Activated naive CD8-positive, alpha-beta T cell treated with anti-CD3 and anti-CD28 coated beads, Interleukin-2, amount 10 ng/mL, durations not matched to agents 7 days and 5 days (primary cell): ENCODE data around the gene SPAG6. TPM values are rescaled to one million over a fixed set of nuclear protein-coding genes. Genes with fewer than 3 reads are reported as not detected.
"Not testable (repeated sequence)": the region's sequence is repeated elsewhere in the genome, so short reads cannot be mapped to it uniquely, and the experiment has no call there.

Experiments
- ATAC-seq: fragments of 150-1000 bp; cut with Tn5 transposase; one replicate; pipeline ENCODE4 v1.10.0; 2021; ENCODE audit warnings: low read depth, moderate library complexity
- POLR2A ChIA-PET: fragments of 350-600 bp; sonication (Branson Sonifier 250); formaldehyde crosslinking; loops from one replicate; lab custom pipeline; 2021; ENCODE audit warnings: antibody characterized with exemption; lab: Charles Lee
- DNase-seq: peaks from one replicate; pipeline ENCODE4 v3.0.0; 2021
- H3K27ac Mint-ChIP-seq: one replicate; pipeline ENCODE4 v1.8.0; 2022; ENCODE audit warnings: mild to moderate bottlenecking, mixed read lengths
- H3K27me3 Mint-ChIP-seq: one replicate; pipeline ENCODE4 v1.8.0; 2022; ENCODE audit warnings: mild to moderate bottlenecking, moderate library complexity, mixed read lengths
- H3K36me3 Mint-ChIP-seq: one replicate; pipeline ENCODE4 v1.8.0; 2021; ENCODE audit warnings: mild to moderate bottlenecking, mixed read lengths
- H3K4me1 Mint-ChIP-seq: one replicate; pipeline ENCODE4 v1.8.0; 2021; ENCODE audit warnings: mixed read lengths
- H3K4me3 Mint-ChIP-seq: one replicate; pipeline ENCODE4 v1.8.0; 2022; ENCODE audit warnings: mild to moderate bottlenecking, moderate library complexity, mixed read lengths
- H3K9me3 Mint-ChIP-seq: one replicate; pipeline ENCODE4 v1.8.0; 2021; ENCODE audit warnings: mixed read lengths
- total RNA-seq, 2 experiments: library from RNA; stranded (reverse); gene quantifications; one replicate each; pipeline ENCODE4 v1.2.3, GENCODE V29; 2021

SPAG6 gene
- total RNA-seq, 2 experiments from 2014 or later: 0.67 to 0.77 TPM

- H3K4me3 Mint-ChIP-seq: peak overlapping the region; percentile 89
- peak overlapping the region; percentile 88 for H3K27ac Mint-ChIP-seq
- H3K9me3 Mint-ChIP-seq: no peaks in the 10 kb centered on the region
- ATAC-seq (peak; percentile 64), DNase-seq (peak; percentile 85)
- POLR2A ChIA-PET: interaction anchor here (0.5 to 2.6 kb wide), 13 partner anchors 9 to 822 kb away, joined by 3 to 19 read pairs (median 5); partner anchors contain the start of genes BMI1, COMMD3 and DNAJC1
- peaks cover 79% of the 10 kb centered on the region for H3K27me3 Mint-ChIP-seq
- H3K36me3 Mint-ChIP-seq: no peaks in the 10 kb centered on the region
- H3K4me1 Mint-ChIP-seq: peaks cover 31% of the 10 kb centered on the region
These were observed 4.7 kb upstream of the SPAG6 start for GRCh38 chr10:22340329-22341189.

GRCh38 chr10:22341190-22341925 is 3.9 kb upstream of the SPAG6 start:
- H3K9me3 Mint-ChIP-seq: no peaks in the 10 kb centered on the region
- peak overlapping the region; percentile 56 for H3K27ac Mint-ChIP-seq
- POLR2A ChIA-PET: interaction anchor here (1.1 to 2.6 kb wide), 8 partner anchors 8 to 823 kb away, joined by 3 to 19 read pairs (median 6); partner anchors contain the start of genes BMI1 and COMMD3
- H3K4me1 Mint-ChIP-seq: peaks cover 31% of the 10 kb centered on the region
- DNase-seq (no peak), ATAC-seq (no peak)
- peaks cover 83% of the 10 kb centered on the region for H3K27me3 Mint-ChIP-seq
- peaks cover under 1% of the 10 kb centered on the region for H3K36me3 Mint-ChIP-seq
- H3K4me3 Mint-ChIP-seq: peak overlapping the region; percentile 71

GRCh38 chr10:22341926-22342196 is 3.4 kb upstream of the SPAG6 start:
- Mint-ChIP-seq H3K9me3 (no peaks in the 10 kb centered on the region), H3K27me3 (peaks cover 83% of the 10 kb centered on the region), H3K4me3 (peak overlapping the region; percentile 44), H3K4me1 (peaks cover 31% of the 10 kb centered on the region), H3K27ac (no peak overlapping the region), H3K36me3 (peaks cover 2% of the 10 kb centered on the region)
- ATAC-seq: no peak
- no peak for DNase-seq
- POLR2A ChIA-PET: interaction anchor here (2.5 to 2.6 kb wide), 2 partner anchors 19 to 95 kb away, joined by 14 to 19 read pairs; partner anchors contain the start of gene BMI1

- DNase-seq (no peak), ATAC-seq (no peak)
- Mint-ChIP-seq H3K4me1 (peaks cover 28% of the 10 kb centered on the region), H3K9me3 (no peaks in the 10 kb centered on the region), H3K27ac (no peak overlapping the region), H3K4me3 (no peak overlapping the region), H3K36me3 (peaks cover 2% of the 10 kb centered on the region), H3K27me3 (peaks cover 82% of the 10 kb centered on the region)
- POLR2A ChIA-PET: no interaction called here
These were observed 2.9 kb upstream of the SPAG6 start for GRCh38 chr10:22342421-22342820.

DNA sequence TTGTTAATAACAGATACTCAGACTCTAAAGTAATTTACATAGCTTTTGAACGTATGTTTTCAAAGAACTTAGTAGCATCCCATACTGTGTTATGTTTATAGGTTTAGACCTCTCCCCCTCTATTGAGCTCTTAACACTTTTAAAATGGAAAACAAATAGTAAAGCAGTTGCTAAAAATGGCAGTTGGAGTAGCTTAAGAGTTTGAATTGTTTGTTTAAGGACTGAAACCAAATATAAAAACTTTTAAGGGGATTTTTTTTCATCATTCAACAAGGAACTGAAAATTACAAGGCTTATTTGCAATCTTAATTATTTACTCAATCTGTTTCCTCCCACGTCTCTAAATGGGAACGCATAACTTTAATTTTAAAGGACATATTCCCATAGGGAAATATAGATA is 1.6 kb upstream of the SPAG6 start:
- H3K27ac Mint-ChIP-seq: no peak overlapping the region
- peaks cover 2% of the 10 kb centered on the region for H3K36me3 Mint-ChIP-seq
- H3K9me3 Mint-ChIP-seq: no peaks in the 10 kb centered on the region
- H3K4me1 Mint-ChIP-seq: peaks cover 21% of the 10 kb centered on the region
- peaks cover 82% of the 10 kb centered on the region for H3K27me3 Mint-ChIP-seq
- no peak overlapping the region for H3K4me3 Mint-ChIP-seq
- POLR2A ChIA-PET: interaction anchor here (0.7 kb wide), 1 partner anchor 303 kb away, joined by 3 read pairs; no protein-coding TSS in a partner anchor
- ATAC-seq: no peak
- DNase-seq: no peak

DNA sequence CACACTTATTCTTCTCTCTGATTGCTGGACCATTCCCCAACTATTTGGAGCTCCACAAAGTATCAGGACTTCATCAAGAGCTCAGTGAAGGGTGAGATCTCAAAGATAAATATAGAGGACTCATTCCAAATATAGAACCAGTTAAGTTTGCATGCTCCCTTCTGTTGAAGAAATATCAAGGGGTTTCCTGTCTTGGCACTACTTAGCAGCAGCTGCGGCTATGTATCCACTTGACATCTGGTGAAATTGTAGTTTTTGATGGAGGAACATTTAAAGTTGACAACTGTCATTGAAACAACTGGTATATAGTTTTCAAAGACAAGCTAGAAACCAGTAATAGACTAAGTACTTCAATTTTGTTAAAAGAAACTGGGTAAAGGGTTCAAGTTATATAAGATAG is 1.0 kb upstream of the SPAG6 start:
- H3K4me1 Mint-ChIP-seq: peaks cover 21% of the 10 kb centered on the region
- DNase-seq (no peak), ATAC-seq (no peak)
- POLR2A ChIA-PET: interaction anchor here (0.7 kb wide), 1 partner anchor 302 kb away, joined by 3 read pairs; no protein-coding TSS in a partner anchor
- peaks cover 82% of the 10 kb centered on the region for H3K27me3 Mint-ChIP-seq
- H3K36me3 Mint-ChIP-seq: peaks cover 2% of the 10 kb centered on the region
- peak overlapping the region; percentile 37 for H3K4me3 Mint-ChIP-seq
- no peaks in the 10 kb centered on the region for H3K9me3 Mint-ChIP-seq
- H3K27ac Mint-ChIP-seq: no peak overlapping the region

DNA sequence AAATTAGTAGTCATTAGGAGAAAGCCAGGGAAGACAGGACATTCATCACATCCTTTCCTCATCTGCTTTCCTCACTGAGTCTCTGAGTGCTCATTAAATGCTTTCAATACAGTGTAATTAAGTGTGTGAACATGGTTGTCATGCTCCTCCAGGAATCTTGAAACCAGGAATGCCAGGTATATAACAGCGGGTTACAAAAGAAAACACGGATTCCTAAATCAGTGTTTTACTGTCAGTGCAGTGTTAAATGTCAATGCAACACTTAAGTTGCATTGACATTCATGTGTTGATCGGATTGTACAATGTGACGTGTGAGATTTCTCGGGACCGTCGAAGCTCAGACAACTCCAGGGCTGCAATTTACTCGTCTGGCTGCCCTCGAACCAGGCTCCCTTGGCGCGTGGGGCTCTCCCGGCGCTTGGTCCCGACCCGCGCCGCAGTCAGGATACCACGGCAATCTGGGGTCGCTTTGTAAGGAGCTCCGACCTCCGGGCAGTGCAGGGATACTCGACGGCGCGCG is 455 bp upstream of the SPAG6 start:
- DNase-seq (no peak), ATAC-seq (no peak)
- peak overlapping the region; percentile 37 for H3K4me3 Mint-ChIP-seq
- peaks cover 20% of the 10 kb centered on the region for H3K4me1 Mint-ChIP-seq
- H3K27ac Mint-ChIP-seq: no peak overlapping the region
- peaks cover 2% of the 10 kb centered on the region for H3K36me3 Mint-ChIP-seq
- peaks cover 83% of the 10 kb centered on the region for H3K27me3 Mint-ChIP-seq
- no peaks in the 10 kb centered on the region for H3K9me3 Mint-ChIP-seq
- POLR2A ChIA-PET: interaction anchor here (0.9 to 1.0 kb wide), 2 partner anchors 29 to 92 kb away, joined by 3 to 5 read pairs; partner anchors contain the start of gene COMMD3

DNA sequence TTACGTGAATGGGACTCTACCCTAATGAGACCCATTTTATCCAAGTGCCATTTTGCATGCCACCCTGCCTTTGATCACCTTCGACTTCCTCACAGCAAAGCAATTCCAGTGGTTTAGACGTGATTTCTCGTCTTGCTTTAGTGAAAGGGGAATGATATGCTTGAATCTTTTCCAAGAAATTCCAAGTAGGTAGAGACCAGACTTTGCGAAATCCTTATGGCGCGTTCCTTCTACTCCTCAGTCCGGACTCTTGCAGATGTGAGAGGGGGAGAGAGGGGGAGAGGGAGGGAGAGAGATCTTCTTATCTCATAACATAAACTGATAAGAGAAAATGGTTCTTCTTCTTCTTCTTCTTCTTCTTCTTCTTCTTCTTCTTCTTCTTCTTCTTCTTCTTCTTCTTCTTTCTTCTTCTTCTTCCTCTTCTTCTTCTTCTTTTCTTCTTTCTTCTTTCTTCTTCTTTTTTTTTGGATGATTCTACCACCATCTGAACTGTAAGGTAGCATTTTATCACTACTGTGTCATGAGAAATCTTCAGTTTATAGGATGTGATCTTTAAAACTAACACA is 883 bp downstream of the SPAG6 start:
- Mint-ChIP-seq H3K4me1 (peaks cover 16% of the 10 kb centered on the region), H3K36me3 (peaks cover 2% of the 10 kb centered on the region), H3K27ac (no peak overlapping the region), H3K4me3 (peak overlapping the region; percentile 37), H3K9me3 (no peaks in the 10 kb centered on the region), H3K27me3 (peaks cover 81% of the 10 kb centered on the region)
- ATAC-seq (no peak), DNase-seq (no peak)
- POLR2A ChIA-PET: interaction anchor here (0.9 kb wide), 1 partner anchor 91 kb away, joined by 5 read pairs; no protein-coding TSS in a partner anchor

- H3K9me3 Mint-ChIP-seq: no peaks in the 10 kb centered on the region
- no peak overlapping the region for H3K27ac Mint-ChIP-seq
- peaks cover 2% of the 10 kb centered on the region for H3K4me1 Mint-ChIP-seq
- peaks cover 2% of the 10 kb centered on the region for H3K36me3 Mint-ChIP-seq
- DNase-seq: no peak
- no peak for ATAC-seq
- H3K27me3 Mint-ChIP-seq: peaks cover 57% of the 10 kb centered on the region
- POLR2A ChIA-PET: interaction anchor here (1.2 kb wide), 1 partner anchor 9 kb away, joined by 3 read pairs; no protein-coding TSS in a partner anchor
- H3K4me3 Mint-ChIP-seq: no peak overlapping the region
These were observed 4.5 kb downstream of the SPAG6 start for GRCh38 chr10:22349755-22350154.

DNA sequence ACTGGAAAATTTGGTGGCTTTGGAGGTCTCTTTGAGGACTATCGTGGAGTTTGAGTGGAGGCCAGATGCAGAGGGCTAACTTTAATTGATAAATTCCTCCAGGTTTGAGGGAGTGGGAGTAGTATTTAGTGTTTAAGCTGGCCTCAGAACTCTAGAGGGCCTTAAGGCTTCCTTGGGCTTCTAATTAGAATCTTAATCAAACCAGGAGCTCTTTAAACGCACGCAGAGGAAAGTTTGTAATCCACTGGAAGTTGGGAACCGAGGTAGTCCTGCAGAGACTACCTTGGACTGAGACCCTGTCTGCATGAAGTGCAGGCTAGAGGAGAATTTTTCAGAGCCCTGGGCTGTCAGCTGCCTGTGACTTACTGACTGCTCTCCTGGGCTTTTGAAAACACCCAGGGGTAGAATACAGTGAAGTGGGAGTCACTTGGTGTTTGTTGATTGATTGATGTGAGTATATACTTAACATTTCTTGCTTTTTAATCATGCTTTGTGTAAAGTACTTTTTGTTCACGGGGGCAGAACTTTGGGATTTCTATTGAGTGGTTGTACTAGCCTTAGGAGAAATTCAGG is 5.9 kb downstream of the SPAG6 start:
- DNase-seq (no peak), ATAC-seq (no peak)
- POLR2A ChIA-PET: no interaction called here
- Mint-ChIP-seq H3K36me3 (peaks cover 2% of the 10 kb centered on the region), H3K4me1 (no peaks in the 10 kb centered on the region), H3K27ac (no peak overlapping the region), H3K4me3 (no peak overlapping the region), H3K9me3 (no peaks in the 10 kb centered on the region), H3K27me3 (peaks cover 47% of the 10 kb centered on the region)

DNA sequence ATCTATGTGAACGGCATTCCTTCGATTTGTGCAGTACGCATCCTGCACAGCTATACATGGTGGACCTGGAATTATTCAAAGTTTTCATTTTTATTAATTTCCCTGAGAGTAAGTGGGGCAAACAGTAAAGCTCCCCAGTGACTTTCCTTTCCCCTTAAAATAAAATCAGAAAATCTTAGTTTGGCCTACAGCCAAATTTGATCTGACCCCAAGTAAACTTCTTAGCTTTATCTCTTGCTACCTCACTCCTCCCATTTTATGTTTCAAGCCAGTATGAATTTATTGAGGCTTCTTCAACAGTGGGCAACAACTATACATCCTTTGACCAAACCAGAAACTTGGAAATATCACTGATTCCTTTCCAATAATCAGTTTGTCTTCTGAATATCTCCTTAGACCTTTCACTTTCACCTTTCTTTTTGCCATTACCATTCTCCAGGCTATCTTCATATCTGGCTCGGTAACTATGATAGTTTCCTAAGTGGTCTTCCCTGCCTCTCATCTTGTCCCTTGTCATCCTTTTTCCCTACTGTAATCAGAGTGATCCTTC is 11.1 kb downstream of the SPAG6 start:
- ATAC-seq: no peak
- no peaks in the 10 kb centered on the region for H3K4me1 Mint-ChIP-seq
- peaks cover 13% of the 10 kb centered on the region for H3K27me3 Mint-ChIP-seq

GRCh38 chr10:22357770-22358169 is 12.5 kb downstream of the SPAG6 start:
- H3K27ac Mint-ChIP-seq, DNase-seq, POLR2A ChIA-PET, H3K4me1 Mint-ChIP-seq, ATAC-seq, H3K9me3 Mint-ChIP-seq, H3K4me3 Mint-ChIP-seq, H3K36me3 Mint-ChIP-seq: not testable (repeated sequence)
- peaks cover 11% of the 10 kb centered on the region for H3K27me3 Mint-ChIP-seq

More for the DNA sequence above, 11.1 kb downstream of the SPAG6 start:
- H3K27ac Mint-ChIP-seq: no peak overlapping the region
- POLR2A ChIA-PET: no interaction called here
- no peak for DNase-seq
- peaks cover 2% of the 10 kb centered on the region for H3K9me3 Mint-ChIP-seq
- no peak overlapping the region for H3K4me3 Mint-ChIP-seq
- H3K36me3 Mint-ChIP-seq: peaks cover 1% of the 10 kb centered on the region
